Stomach (tissue), 9 donors: ENCODE data around the gene HSPG2. TPM values are rescaled to one million over a fixed set of nuclear protein-coding genes. Genes with fewer than 3 reads are reported as not detected.

Experiments used
- DNase-seq, 2 donors: peaks; one replicate each; pipeline versions ENCODE4 v3.0.0 to v3.0.0-alpha.2; 2013 to 2019
- H3K27ac ChIP-seq, 5 donors: fragments of 200-600 bp in 4 of 5; sonication (generic) in 4 of 5; one replicate each; pipeline ENCODE4 v1.5.1; 2013 to 2019; ENCODE audit warnings: mild to moderate bottlenecking in 1 of 5, moderate library complexity in 1 of 5
- H3K27me3 ChIP-seq, 3 donors: fragments of 200-600 bp; sonication (generic); one replicate each; pipeline ENCODE4 v1.5.1; 2017 to 2019; ENCODE audit warnings: mixed run types in 1 of 3
- H3K36me3 ChIP-seq, 4 donors: fragments of 200-600 bp; sonication (generic); 1 replicate in 3 of 4; 2 replicates in 1 of 4; pipeline ENCODE4 v1.5.1; 2016 to 2019
- H3K4me1 ChIP-seq, 4 donors: fragments of 200-600 bp; sonication (generic); one replicate each; pipeline ENCODE4 v1.5.1; 2016 to 2019
- H3K4me3 ChIP-seq, 4 donors: fragments of 200-600 bp; sonication (generic) in 3 of 4; one replicate each; pipeline ENCODE4 v1.5.1; 2016 to 2019; ENCODE audit warnings: mild to moderate bottlenecking in 1 of 4
- H3K9me3 ChIP-seq, 4 donors: fragments of 200-600 bp; sonication (generic); one replicate each; pipeline ENCODE4 v1.5.1; 2016 to 2019
- EP300 ChIP-seq: sonication (generic); formaldehyde crosslinking; IDR thresholded peaks from one replicate; pipeline ENCODE4 v1.6.1; 2017; ENCODE audit warnings: antibody characterized with exemption
- POLR2A ChIP-seq, 4 donors: fragments of 450-650 bp; IDR thresholded peaks; one replicate each; pipeline ENCODE4 v1.6.1; 2016; ENCODE audit warnings: antibody characterized with exemption in 4 of 4, control low read depth in 2 of 4, mild to moderate bottlenecking in 1 of 4, moderate library complexity in 1 of 4
- POLR2AphosphoS5 ChIP-seq, 3 donors: sonication (generic); formaldehyde crosslinking; IDR thresholded peaks; one replicate each; pipeline ENCODE4 v1.6.1; 2016; ENCODE audit warnings: antibody characterized with exemption in 3 of 3
- WGBS, 5 donors: extraction: QIAGEN DNeasy Blood & Tissue Kit in 3 of 5; methylation state at CpG; one replicate each; pipeline versions ENCODE4 v1.1.5 to v1.1.7; 2013 to 2018; 5-methylcytosine and 5-hydroxymethylcytosine counted together
- intact Hi-C: fragments of 100-400 bp; cut with DNase I; formaldehyde crosslinking; loops from one replicate; pipeline ENCODE4 v1.15.1; 2023; ENCODE audit warnings: low total_unique reads
- polyA plus RNA-seq, 3 donors: library from polyadenylated mRNA; stranded (reverse); fragments of 200-250 nt; gene quantifications; one replicate each; pipeline ENCODE4 v1.2.3, GENCODE V29; 2013
- total RNA-seq, 5 donors: library from RNA; depleted of rRNA; stranded (reverse); fragments of >200 nt; gene quantifications; one replicate each; pipeline versions ENCODE4 v1.1.0 to v1.2.3, GENCODE V29; 2014 to 2016
- TF ChIP-seq, protein P1 (sequence below), 7 experiments: fragments of 450-650 bp in 4 of 7; fragments of 200-600 bp in 3 of 7; sonication (generic) in 3 of 7; IDR thresholded peaks; one replicate each; pipeline ENCODE4 v1.5.1; 2016 to 2019; ENCODE audit warnings: antibody characterized with exemption in 7 of 7, control low read depth in 2 of 7, mild to moderate bottlenecking in 1 of 7
- donor health status: healthy with polysubstance abuse.
- donor health status: Bipolar disorder and iron deficiency.
- donor health status: healthy.

Gene HSPG2
- total and polyA plus RNA-seq, 8 donors: 21.7 to 504 (median 133) TPM

- Histone ChIP-seq H3K36me3 (peaks cover 75 to 100% (median 96%) of the 10 kb centered on the region in 4 donors), H3K4me1 (peaks cover 11 to 19% (median 11%) of the 10 kb centered on the region in 4 donors), H3K27ac (peak overlapping the region in 2 of 5 donors; percentile 1 to 29), H3K4me3 (no peak overlapping the region), H3K9me3 (no peaks in the 10 kb centered on the region), H3K27me3 (no peaks in the 10 kb centered on the region)
- TF ChIP-seq POLR2A (IDR thresholded peaks at IDR 0.05) (no peak), POLR2AphosphoS5 (IDR thresholded peaks at IDR 0.05) (no peak), EP300 (no peak)
- TF ChIP-seq, protein P1, sequence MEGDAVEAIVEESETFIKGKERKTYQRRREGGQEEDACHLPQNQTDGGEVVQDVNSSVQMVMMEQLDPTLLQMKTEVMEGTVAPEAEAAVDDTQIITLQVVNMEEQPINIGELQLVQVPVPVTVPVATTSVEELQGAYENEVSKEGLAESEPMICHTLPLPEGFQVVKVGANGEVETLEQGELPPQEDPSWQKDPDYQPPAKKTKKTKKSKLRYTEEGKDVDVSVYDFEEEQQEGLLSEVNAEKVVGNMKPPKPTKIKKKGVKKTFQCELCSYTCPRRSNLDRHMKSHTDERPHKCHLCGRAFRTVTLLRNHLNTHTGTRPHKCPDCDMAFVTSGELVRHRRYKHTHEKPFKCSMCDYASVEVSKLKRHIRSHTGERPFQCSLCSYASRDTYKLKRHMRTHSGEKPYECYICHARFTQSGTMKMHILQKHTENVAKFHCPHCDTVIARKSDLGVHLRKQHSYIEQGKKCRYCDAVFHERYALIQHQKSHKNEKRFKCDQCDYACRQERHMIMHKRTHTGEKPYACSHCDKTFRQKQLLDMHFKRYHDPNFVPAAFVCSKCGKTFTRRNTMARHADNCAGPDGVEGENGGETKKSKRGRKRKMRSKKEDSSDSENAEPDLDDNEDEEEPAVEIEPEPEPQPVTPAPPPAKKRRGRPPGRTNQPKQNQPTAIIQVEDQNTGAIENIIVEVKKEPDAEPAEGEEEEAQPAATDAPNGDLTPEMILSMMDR (IDR thresholded peaks at IDR 0.05): no peak
- 87 to 92% (median 91%) methylated on average over 22 to 36 of the region's 36 CpGs for WGBS, 5 donors
- no peak for DNase-seq
- intact Hi-C loops: no loop called here
Observed at GRCh38 chr1:21884456-21885235, 52.5 kb downstream of the HSPG2 start.

- 75 to 89% (median 86%) methylated on average over 8 to 11 of the region's 11 CpGs for WGBS, 5 donors
- no peak for DNase-seq
- Histone ChIP-seq H3K4me1 (peaks cover 11 to 16% (median 11%) of the 10 kb centered on the region in 4 donors), H3K36me3 (peaks cover 74 to 100% (median 96%) of the 10 kb centered on the region in 4 donors), H3K27me3 (no peaks in the 10 kb centered on the region), H3K4me3 (no peak overlapping the region), H3K27ac (no peak overlapping the region), H3K9me3 (no peaks in the 10 kb centered on the region)
- intact Hi-C loops: no loop called here
- TF ChIP-seq POLR2A (IDR thresholded peaks at IDR 0.05): no peak
- no peak for TF ChIP-seq EP300
- TF ChIP-seq, protein P1 (IDR thresholded peaks at IDR 0.05): no peak
- TF ChIP-seq POLR2AphosphoS5 (IDR thresholded peaks at IDR 0.05): no peak
Observed at GRCh38 chr1:21882721-21883415, 54.2 kb downstream of the HSPG2 start.

GRCh38 chr1:21881250-21881649 is 55.9 kb downstream of the HSPG2 start:
- TF ChIP-seq POLR2AphosphoS5 (IDR thresholded peaks at IDR 0.05): no peak
- TF ChIP-seq EP300: no peak
- no peak for TF ChIP-seq POLR2A (IDR thresholded peaks at IDR 0.05)
- TF ChIP-seq, protein P1 (IDR thresholded peaks at IDR 0.05): no peak
- intact Hi-C loops: no loop called here
- 93 to 96% (median 94%) methylated on average over 3 to 12 of the region's 12 CpGs for WGBS, 5 donors
- H3K27me3 ChIP-seq: no peaks in the 10 kb centered on the region
- H3K4me3 ChIP-seq: no peak overlapping the region
- H3K4me1 ChIP-seq: peaks cover 0 to 3% (median 0%) of the 10 kb centered on the region in 4 donors
- no peaks in the 10 kb centered on the region for H3K9me3 ChIP-seq
- peaks cover 70 to 100% (median 96%) of the 10 kb centered on the region in 4 donors for H3K36me3 ChIP-seq
- DNase-seq: no peak
- H3K27ac ChIP-seq: no peak overlapping the region

- H3K4me1 ChIP-seq: peaks cover 0 to 1% (median 0%) of the 10 kb centered on the region in 4 donors
Observed at GRCh38 chr1:21880619-21880970, 56.5 kb downstream of the HSPG2 start.

More at GRCh38 chr1:21880619-21880970, 56.5 kb downstream of the HSPG2 start:
- DNase-seq: no peak
- H3K36me3 ChIP-seq: peaks cover 70 to 100% (median 96%) of the 10 kb centered on the region in 4 donors
- no peaks in the 10 kb centered on the region for H3K9me3 ChIP-seq
- 80 to 95% (median 92%) methylated on average over 14 to 16 of the region's 16 CpGs for WGBS, 5 donors
- no peak overlapping the region for H3K4me3 ChIP-seq
- TF ChIP-seq POLR2AphosphoS5 (IDR thresholded peaks at IDR 0.05) (no peak), POLR2A (IDR thresholded peaks at IDR 0.05) (no peak), EP300 (no peak)
- TF ChIP-seq, protein P1 (IDR thresholded peaks at IDR 0.05): no peak
- H3K27me3 ChIP-seq: no peaks in the 10 kb centered on the region
- H3K27ac ChIP-seq: no peak overlapping the region
- intact Hi-C loops: no loop called here
